ENCODE results near the gene MRPL10.

DNA sequence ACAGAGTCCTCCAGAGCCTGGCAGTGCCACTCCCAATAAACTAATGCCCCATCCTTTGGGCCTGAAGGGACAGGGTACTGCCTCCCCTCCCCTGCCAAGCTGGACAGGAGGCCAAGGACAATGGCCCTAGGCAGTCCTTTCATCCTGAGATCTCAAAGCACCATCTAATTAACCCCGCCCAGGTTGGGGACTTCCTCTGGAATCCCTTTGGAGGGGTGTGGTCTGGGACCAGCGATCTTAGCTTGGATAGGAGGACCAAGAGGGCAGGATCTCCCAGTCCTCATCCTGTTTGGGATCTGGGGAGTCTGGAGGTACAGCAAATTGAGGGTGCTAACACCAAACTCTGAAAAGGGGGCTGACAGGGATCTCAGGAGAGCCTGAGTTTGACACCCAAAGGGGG lies 37.8 kb upstream of the MRPL10 start:
- TF ChIP-seq, protein P1, sequence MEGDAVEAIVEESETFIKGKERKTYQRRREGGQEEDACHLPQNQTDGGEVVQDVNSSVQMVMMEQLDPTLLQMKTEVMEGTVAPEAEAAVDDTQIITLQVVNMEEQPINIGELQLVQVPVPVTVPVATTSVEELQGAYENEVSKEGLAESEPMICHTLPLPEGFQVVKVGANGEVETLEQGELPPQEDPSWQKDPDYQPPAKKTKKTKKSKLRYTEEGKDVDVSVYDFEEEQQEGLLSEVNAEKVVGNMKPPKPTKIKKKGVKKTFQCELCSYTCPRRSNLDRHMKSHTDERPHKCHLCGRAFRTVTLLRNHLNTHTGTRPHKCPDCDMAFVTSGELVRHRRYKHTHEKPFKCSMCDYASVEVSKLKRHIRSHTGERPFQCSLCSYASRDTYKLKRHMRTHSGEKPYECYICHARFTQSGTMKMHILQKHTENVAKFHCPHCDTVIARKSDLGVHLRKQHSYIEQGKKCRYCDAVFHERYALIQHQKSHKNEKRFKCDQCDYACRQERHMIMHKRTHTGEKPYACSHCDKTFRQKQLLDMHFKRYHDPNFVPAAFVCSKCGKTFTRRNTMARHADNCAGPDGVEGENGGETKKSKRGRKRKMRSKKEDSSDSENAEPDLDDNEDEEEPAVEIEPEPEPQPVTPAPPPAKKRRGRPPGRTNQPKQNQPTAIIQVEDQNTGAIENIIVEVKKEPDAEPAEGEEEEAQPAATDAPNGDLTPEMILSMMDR (IDR thresholded peaks at IDR 0.05; ENCODE audit: control extremely low read depth in 1 of 3, insufficient read depth in 1 of 3, low read depth in 1 of 3, low read length in 3 of 3), result no peak
- TF ChIP-seq ATF3 (IDR thresholded peaks at IDR 0.05; ENCODE audit: insufficient read depth, low read depth, low read length) (no peak), TAF1 (IDR thresholded peaks at IDR 0.05; ENCODE audit: low read depth, low read length) (no peak)

All from H1 (cell line).